Lower leg skin (tissue), 3 donors: ENCODE results near the gene CHST12.

Experiments
- CTCF ChIP-seq, 3 donors: fragments of 450-650 bp; IDR thresholded peaks; one replicate each; pipeline ENCODE4 v1.5.1; 2016; ENCODE audit warnings: antibody characterized with exemption in 3 of 3, mild to moderate bottlenecking in 3 of 3, moderate library complexity in 2 of 3
- POLR2A ChIP-seq, 2 donors: fragments of 450-650 bp; IDR thresholded peaks; one replicate each; pipeline ENCODE4 v1.6.1; 2016 to 2017; ENCODE audit warnings: antibody characterized with exemption in 2 of 2, mild to moderate bottlenecking in 1 of 2, moderate library complexity in 1 of 2

- TF ChIP-seq CTCF (IDR thresholded peaks at IDR 0.05) (no peak), POLR2A (IDR thresholded peaks at IDR 0.05) (no peak)
These were observed 34.3 kb upstream of the CHST12 start for GRCh38 chr7:2369139-2369538.
